Fibroblast of lung (primary cell): ENCODE measurements around the gene CTLA4.

Source experiments
- EZH2 ChIP-seq: IDR thresholded peaks from 2 replicates; pipeline ENCODE4 v1.5.1; 2012; ENCODE audit warnings: low read length, control low read depth, mild to moderate bottlenecking; ENCODE audit errors: missing control alignments
- TF ChIP-seq, protein P1 (sequence below), 2 donors: IDR thresholded peaks in 1 of 2; conservative IDR thresholded peaks in 1 of 2; 1 replicate in 1 of 2; 2 replicates in 1 of 2; pipeline ENCODE4 v1.5.1; 2011 to 2012; ENCODE audit warnings: low read length in 2 of 2, control low read depth in 1 of 2, inconsistent platforms in 1 of 2, low read depth in 1 of 2, mild to moderate bottlenecking in 1 of 2

DNA sequence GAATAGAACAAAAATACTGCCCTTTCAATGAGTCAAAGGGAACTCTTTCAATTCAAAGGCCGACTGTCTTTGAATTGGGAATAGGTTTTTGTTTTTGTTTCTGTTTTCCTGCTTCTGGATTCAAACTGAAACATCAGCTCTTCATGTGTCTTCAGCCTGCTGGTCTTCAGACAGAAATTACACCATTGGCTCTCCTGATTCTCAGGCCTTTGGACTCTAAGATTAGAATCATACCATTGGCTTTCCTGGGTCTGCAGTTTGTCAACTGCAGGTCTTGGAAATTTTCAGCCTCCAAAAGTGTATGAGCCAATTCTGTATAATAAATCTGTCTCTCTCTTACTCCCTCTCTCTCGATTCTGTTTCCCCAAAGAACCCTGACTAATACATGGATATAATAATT, 31.1 kb downstream of the CTLA4 start:
- TF ChIP-seq, protein P1, sequence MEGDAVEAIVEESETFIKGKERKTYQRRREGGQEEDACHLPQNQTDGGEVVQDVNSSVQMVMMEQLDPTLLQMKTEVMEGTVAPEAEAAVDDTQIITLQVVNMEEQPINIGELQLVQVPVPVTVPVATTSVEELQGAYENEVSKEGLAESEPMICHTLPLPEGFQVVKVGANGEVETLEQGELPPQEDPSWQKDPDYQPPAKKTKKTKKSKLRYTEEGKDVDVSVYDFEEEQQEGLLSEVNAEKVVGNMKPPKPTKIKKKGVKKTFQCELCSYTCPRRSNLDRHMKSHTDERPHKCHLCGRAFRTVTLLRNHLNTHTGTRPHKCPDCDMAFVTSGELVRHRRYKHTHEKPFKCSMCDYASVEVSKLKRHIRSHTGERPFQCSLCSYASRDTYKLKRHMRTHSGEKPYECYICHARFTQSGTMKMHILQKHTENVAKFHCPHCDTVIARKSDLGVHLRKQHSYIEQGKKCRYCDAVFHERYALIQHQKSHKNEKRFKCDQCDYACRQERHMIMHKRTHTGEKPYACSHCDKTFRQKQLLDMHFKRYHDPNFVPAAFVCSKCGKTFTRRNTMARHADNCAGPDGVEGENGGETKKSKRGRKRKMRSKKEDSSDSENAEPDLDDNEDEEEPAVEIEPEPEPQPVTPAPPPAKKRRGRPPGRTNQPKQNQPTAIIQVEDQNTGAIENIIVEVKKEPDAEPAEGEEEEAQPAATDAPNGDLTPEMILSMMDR (conservative IDR thresholded peaks at IDR 0.05 in 1 of 2, IDR thresholded peaks at IDR 0.05 in 1 of 2; ENCODE audit: low read depth in 1 of 2, low read length in 2 of 2): no peak
- TF ChIP-seq EZH2: no peak
